GM12878 (cell line): ENCODE results near the gene MVB12B. TPM values are rescaled to one million over a fixed set of nuclear protein-coding genes. Genes with fewer than 3 reads are reported as not detected.

Source experiments
- ATAC-seq: fragments of 200-7000 bp; cut with Tn5 transposase; 3 replicates; pipeline ENCODE4 v1.9.1; 2020; ENCODE audit warnings: mild to moderate bottlenecking, moderate library complexity
- BruUV-seq: library from RNA; stranded (reverse); fragments of 400-500 nt; replicated peaks from 2 replicates; lab custom pipeline; 2021; lab: Mats Ljungman, UMichigan
- CTCF ChIA-PET: fragments of 300-600 bp; sonication (Branson Sonifier 250); formaldehyde crosslinking; extraction: SDS; loops from one replicate; lab custom pipeline; 2021; ENCODE audit warnings: inconsistent platforms; lab: Yijun Ruan, JAX
- POLR2A ChIA-PET: fragments of 350-600 bp; formaldehyde crosslinking; extraction: SDS; loops from one replicate; lab custom pipeline; 2021; ENCODE audit warnings: inconsistent platforms; lab: Charles Lee
- RAD21 ChIA-PET: fragments of 300-600 bp; sonication (Branson Sonifier 250); formaldehyde crosslinking; loops from one replicate; lab custom pipeline; 2023; ENCODE audit warnings: antibody characterized with exemption; ENCODE audit not compliant: unreplicated experiment; lab: Charles Lee
- SMC1A ChIA-PET: fragments of 300-600 bp; sonication (Branson Sonifier 250); formaldehyde crosslinking; loops from one replicate; lab custom pipeline; 2023; ENCODE audit not compliant: unreplicated experiment, uncharacterized antibody; lab: Charles Lee
- DNase-seq: peaks from one replicate; pipeline ENCODE4 v3.0.0-alpha.2; 2011; ENCODE audit warnings: low read depth, low spot score
- FAIRE-seq: peaks from 3 replicates; lab custom pipeline; 2011; peaks lifted over from hg19 to GRCh38; lab: Jason Lieb, UNC
- H2AFZ ChIP-seq: 2 replicates; pipeline ENCODE4 v1.6.0; 2011; ENCODE audit warnings: low read depth, low read length, control low read depth; ENCODE audit not compliant: control insufficient read depth
- H3K27ac ChIP-seq: 2 replicates; pipeline ENCODE4 v1.5.1; 2011; ENCODE audit warnings: control low read depth; ENCODE audit not compliant: control insufficient read depth, insufficient read depth
- H3K27me3 ChIP-seq, 2 experiments: replicated peaks in 1 of 2; 2 replicates each; pipeline versions ENCODE4 v1.6.0 to v1.6.1; 2011; ENCODE audit warnings: low read length in 1 of 2; ENCODE audit not compliant: control insufficient read depth in 2 of 2, insufficient read depth in 2 of 2
- H3K36me3 ChIP-seq, 2 experiments: 2 replicates each; pipeline ENCODE4 v1.5.1; 2011; ENCODE audit warnings: low read length in 1 of 2; ENCODE audit not compliant: control insufficient read depth in 2 of 2, insufficient read depth in 2 of 2
- H3K4me1 ChIP-seq: 2 replicates; pipeline ENCODE4 v1.6.1; 2011; ENCODE audit warnings: mild to moderate bottlenecking, low read length, moderate library complexity, mixed read lengths; ENCODE audit not compliant: control insufficient read depth, insufficient read depth
- H3K4me2 ChIP-seq: 2 replicates; pipeline ENCODE4 v1.6.0; 2011; ENCODE audit warnings: control low read depth; ENCODE audit not compliant: control insufficient read depth, insufficient read depth
- H3K4me3 ChIP-seq: fragments of 200-600 bp; sonication (generic); 2 replicates; pipeline ENCODE4 v1.5.1; 2016
- H3K79me2 ChIP-seq: 2 replicates; pipeline ENCODE4 v1.6.0; 2011; ENCODE audit warnings: low read length; ENCODE audit not compliant: control insufficient read depth, insufficient read depth
- H3K9ac ChIP-seq: 2 replicates; pipeline ENCODE4 v1.8.0; 2011; ENCODE audit warnings: low read length, control low read depth, mixed read lengths; ENCODE audit not compliant: control insufficient read depth, insufficient read depth
- H3K9me3 ChIP-seq: replicated peaks from 3 replicates; pipeline ENCODE4 v1.5.1; 2011; ENCODE audit warnings: mild to moderate bottlenecking, low read length; ENCODE audit not compliant: control insufficient read depth, insufficient read depth
- H4K20me1 ChIP-seq: 2 replicates; pipeline ENCODE4 v1.6.0; 2011; ENCODE audit not compliant: control insufficient read depth, insufficient read depth
- CTCF ChIP-seq, 3 experiments: IDR thresholded peaks in 2 of 3; conservative IDR thresholded peaks in 1 of 3; 2 replicates each; pipeline ENCODE4 v1.5.1; 2011; ENCODE audit warnings: low read depth in 3 of 3, low read length in 3 of 3, mild to moderate bottlenecking in 3 of 3, control low read depth in 2 of 3, moderate library complexity in 2 of 3, inconsistent platforms in 1 of 3, mixed read lengths in 1 of 3; ENCODE audit not compliant: control insufficient read depth in 2 of 3, insufficient read depth in 1 of 3; ENCODE audit errors: extremely low read depth in 1 of 3
- LARP7 ChIP-seq: fragments of 450-650 bp; IDR thresholded peaks from 2 replicates; pipeline ENCODE4 v1.6.1; 2017; ENCODE audit warnings: mild to moderate bottlenecking
- MEF2B ChIP-seq: fragments of 450-650 bp; IDR thresholded peaks from 2 replicates; pipeline ENCODE4 v1.6.1; 2018; ENCODE audit warnings: mild to moderate bottlenecking, moderate library complexity; ENCODE audit not compliant: partially characterized antibody, poor library complexity, severe bottlenecking
- RAD21 ChIP-seq: IDR thresholded peaks from 2 replicates; pipeline ENCODE4 v1.6.1; 2011; ENCODE audit warnings: mild to moderate bottlenecking, low read depth, low read length, moderate library complexity; ENCODE audit not compliant: insufficient read depth
- RAD51 ChIP-seq: fragments of 450-650 bp; IDR thresholded peaks from 2 replicates; pipeline ENCODE4 v1.6.1; 2016; ENCODE audit warnings: moderate library complexity, mild to moderate bottlenecking, inconsistent platforms
- RUNX3 ChIP-seq: IDR thresholded peaks from 2 replicates; pipeline ENCODE4 v1.6.1; 2012; ENCODE audit warnings: low read length, inconsistent platforms
- SMC3 ChIP-seq: IDR thresholded peaks from 2 replicates; pipeline ENCODE4 v1.6.1; 2011; ENCODE audit warnings: low read length, improper control_type of control experiment, borderline replicate concordance
- TCF12 ChIP-seq: IDR thresholded peaks from 2 replicates; pipeline ENCODE4 v1.6.1; 2011; ENCODE audit warnings: low read depth, mild to moderate bottlenecking, low read length
- WGBS: methylation state at CpG from one replicate; pipeline ENCODE4 v1.1.6; 2016; ENCODE audit warnings: low lambda C conversion rate; ENCODE audit not compliant: insufficient replicate concordance, insufficient coverage; ENCODE audit errors: missing lambda C conversion rate; 5-methylcytosine and 5-hydroxymethylcytosine counted together
- in situ Hi-C: fragments of 300-500 bp; cut with MboI; formaldehyde crosslinking; loops from 9 replicates; pipeline ENCODE4 v1.14.3; 2018; ENCODE audit warnings: mixed read lengths
- intact Hi-C: fragments of 100-400 bp; cut with micrococcal nuclease; formaldehyde crosslinking; loops from one replicate; pipeline ENCODE4 v1.14.2; 2022; ENCODE audit not compliant: unreplicated experiment
- polyA plus RNA-seq, 11 experiments: library from polyadenylated mRNA; depleted of rRNA in 4 of 11; unstranded in 6 of 11; stranded (reverse) in 5 of 11; fragments of >200 nt; fragmentation: Nextera tagmentation in 4 of 11; fragmentation: Illumina TruSeq in 1 of 11; extraction: Ambion mirVana in 4 of 11; extraction: Trizol in 1 of 11; gene quantifications; 1 replicate in 1 of 11; 2 replicates in 10 of 11; pipeline versions ENCODE4 v1.2.1 to v1.2.3, GENCODE V29; 2011 to 2016; ENCODE audit warnings: inconsistent platforms in 2 of 11, missing spikeins in 2 of 11, low read depth in 1 of 11
- total RNA-seq, 4 experiments: library from RNA; depleted of rRNA in 3 of 4; stranded (reverse); fragments of >200 nt in 3 of 4; fragmentation: Illumina TruSeq in 1 of 4; extraction: Trizol in 1 of 4; gene quantifications; 2 replicates each; pipeline versions ENCODE4 v1.2.1 to v1.2.3, GENCODE V29; 2013 to 2021

The MVB12B gene
- total and polyA plus RNA-seq, 10 of the 15 experiments (the other 5 are each of a cell fraction or from before 2014, with no cell fraction given): 0.08 TPM; not detected in 9

DNA sequence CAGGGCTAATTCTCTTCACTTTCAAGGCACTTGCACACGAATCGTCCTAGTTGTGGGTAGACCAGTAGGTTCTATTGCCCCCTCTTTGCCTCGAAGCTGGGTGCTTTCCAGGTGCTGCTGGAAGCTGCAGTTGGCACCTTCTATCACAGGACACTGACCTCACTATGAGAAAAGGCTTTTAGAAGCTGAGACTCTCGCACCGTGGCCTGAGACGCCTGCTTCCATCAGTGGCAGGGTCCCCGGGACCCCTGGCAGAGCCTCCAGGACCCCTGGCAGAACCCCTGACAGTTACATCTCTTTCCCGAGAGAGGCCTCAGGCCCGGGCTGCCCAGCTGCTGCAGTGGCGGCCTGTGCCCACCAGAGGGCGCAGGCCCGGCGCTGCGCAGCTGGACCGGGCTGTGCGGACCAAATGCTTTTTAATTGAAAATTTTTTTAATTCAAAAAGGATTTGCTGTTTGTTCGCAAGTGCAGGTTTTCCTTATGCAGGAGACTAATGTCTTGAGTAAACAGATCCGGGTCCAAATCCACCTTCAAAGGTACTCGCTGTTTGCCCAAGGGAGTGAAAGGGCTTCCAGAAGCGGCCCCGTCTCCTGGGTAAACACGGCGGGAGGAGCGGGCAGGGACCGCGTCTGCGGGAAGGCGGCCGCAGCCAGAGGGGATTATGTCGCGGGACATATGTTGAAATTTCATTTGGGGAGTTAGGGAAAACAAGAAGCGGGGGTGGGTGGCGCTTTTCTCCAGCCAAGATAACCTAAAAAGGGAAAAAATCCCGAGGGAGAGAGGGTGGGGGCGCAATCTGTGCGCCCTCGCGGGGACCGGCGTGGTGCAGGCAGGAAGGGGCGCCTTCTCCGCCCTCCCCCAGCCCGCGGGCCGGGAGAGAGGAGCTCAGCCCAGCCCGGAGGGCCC is 172.6 kb downstream of the MVB12B start:
- CTCF ChIA-PET: interaction anchor here (0.7 to 6.4 kb wide), 15 partner anchors 9 to 282 kb away, joined by 3 to 86 read pairs (median 5); no protein-coding TSS in a partner anchor
- peak overlapping the region; percentile 15; the same call in 1 of the 2 replicates for H3K4me2 ChIP-seq
- no peaks in the 10 kb centered on the region for H3K4me1 ChIP-seq
- 5% methylated on average over 42 of the region's 46 CpGs for WGBS
- H3K9ac ChIP-seq: no peak overlapping the region
- ATAC-seq: peak; percentile 82
- peak; percentile 52 for FAIRE-seq
- RAD21 ChIA-PET: interaction anchor here (1.9 to 2.4 kb wide), 2 partner anchors 59 to 1092 kb away, joined by 6 to 15 read pairs; no protein-coding TSS in a partner anchor
- in situ Hi-C loops: no loop called here
- H3K27ac ChIP-seq: no peak overlapping the region
- H4K20me1 ChIP-seq: peaks cover 4% of the 10 kb centered on the region; the same call in 1 of the 2 replicates
- SMC1A ChIA-PET: interaction anchor here (0.8 to 1.7 kb wide), 2 partner anchors 8 to 341 kb away, joined by 4 to 6 read pairs; no protein-coding TSS in a partner anchor
- H3K79me2 ChIP-seq: no peaks in the 10 kb centered on the region
- TF ChIP-seq MEF2B (no peak), CTCF (IDR thresholded peaks at IDR 0.05 in 2 of 3, conservative IDR thresholded peaks at IDR 0.05 in 1 of 3; ENCODE audit: control insufficient read depth in 2 of 3, extremely low read depth in 1 of 3, insufficient read depth in 1 of 3, low read depth in 3 of 3, low read length in 3 of 3) (peak; percentile 82 to 98 (median 98)), RUNX3 (no peak), LARP7 (0 out of 2 replicates have a peak, but pooled peaks have one; percentile 23), SMC3 (peak; percentile 70), RAD21 (peak; percentile 44), TCF12 (peak; percentile 64; the same call in 1 of the 2 replicates), RAD51 (no peak)
- H2AFZ ChIP-seq: no peak overlapping the region
- no peak for DNase-seq
- peaks cover 0 to 5% of the 10 kb centered on the region in 2 experiments; a peak in 3 of 4 replicates for H3K27me3 ChIP-seq
- no TSS peak for BruUV-seq
- H3K36me3 ChIP-seq: no peaks in the 10 kb centered on the region
- intact Hi-C loops: loop anchor here (1.0 to 10.0 kb wide), 2 partner anchors 59 to 354 kb away; no protein-coding TSS in a partner anchor
- no peak overlapping the region; the same call in 1 of the 2 replicates for H3K4me3 ChIP-seq
- POLR2A ChIA-PET: no interaction called here
- no peaks in the 10 kb centered on the region for H3K9me3 ChIP-seq
